ENCODE data around the gene METTL5. TPM values are rescaled to one million over a fixed set of nuclear protein-coding genes. Genes with fewer than 3 reads are reported as not detected.
"Not testable (repeated sequence)": the region's sequence is repeated elsewhere in the genome, so short reads cannot be mapped to it uniquely, and the experiment has no call there.

METTL5 gene
- 66.6 TPM for polyA plus RNA-seq (2013, experiment 1 of 2)
- 92.5 TPM for polyA plus RNA-seq (2013, experiment 2 of 2)

DNA sequence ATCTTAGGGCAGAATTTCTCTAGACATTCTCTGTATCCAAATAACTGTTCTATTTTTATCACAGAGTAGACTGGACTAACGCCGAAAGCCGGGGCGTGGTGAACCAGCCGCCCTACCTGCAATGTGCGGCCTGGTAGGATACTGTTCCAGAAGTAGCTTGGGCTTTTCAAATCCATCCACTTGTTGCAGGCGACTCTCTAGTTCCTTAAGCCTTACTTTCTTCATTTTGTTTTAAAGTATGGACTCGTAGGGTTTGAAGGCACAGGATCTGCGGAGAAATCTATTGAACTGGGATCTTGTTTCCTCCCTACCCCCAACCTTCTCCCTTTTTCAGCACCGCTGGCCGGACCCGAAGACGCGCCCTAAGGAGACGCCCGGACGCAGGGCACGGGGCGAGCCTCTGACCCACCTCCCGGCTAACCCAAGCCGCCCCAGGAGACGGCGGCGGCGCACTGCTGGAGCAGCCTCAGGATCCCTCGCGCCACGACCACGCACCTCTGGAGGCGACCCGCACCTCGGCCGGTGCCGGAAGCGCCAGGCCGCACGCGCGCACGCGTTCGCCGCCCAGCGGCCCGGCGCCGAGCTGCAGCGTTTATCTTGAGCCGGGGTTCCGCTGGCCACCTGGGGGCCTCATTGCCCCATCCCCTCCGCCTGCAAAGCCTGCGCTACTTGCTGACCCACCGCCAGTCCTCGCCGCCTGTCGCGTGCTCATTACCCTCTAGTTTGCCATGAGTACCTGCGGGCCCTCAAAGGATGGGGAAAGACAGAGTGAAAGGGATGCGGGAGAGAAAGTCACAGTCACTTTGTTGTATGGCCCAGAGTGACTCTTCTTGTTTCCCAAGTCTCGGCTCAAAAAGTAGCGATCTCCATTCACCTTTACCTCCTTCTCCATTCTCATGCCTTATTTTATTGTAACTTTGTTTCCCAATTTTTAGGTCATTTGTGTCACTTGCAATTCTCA is at the start of gene METTL5:
METTL5 (minus strand) TSS at position 533 of the 961 bp plus-strand sequence; CDS start at position 225, 308 bp downstream.
- Histone ChIP-seq H3K4me3 (ENCODE audit: low read length) (peak within 1 kb of the TSS; percentile 88), H3K9me3 (ENCODE audit: insufficient read depth, low read depth, low read length) (no peaks in the 10 kb centered on the region), H3K9ac (ENCODE audit: low read depth, low read length) (peak within 1 kb of the TSS; percentile 87), H3K36me3 (ENCODE audit: insufficient read depth, low read length) (peaks cover 17% of the 10 kb centered on the region; the same call in 1 of the 2 replicates), H3K27ac (ENCODE audit: low read depth, low read length) (peak within 1 kb of the TSS; percentile 56), H3K27me3 (ENCODE audit: insufficient read depth, low read length) (no peaks in the 10 kb centered on the region), H3K4me1 (ENCODE audit: insufficient read depth, low read length) (peaks cover 6% of the 10 kb centered on the region; the same call in 1 of the 2 replicates)
- 5% methylated on average over 61 of the region's 61 CpGs for WGBS

DNA sequence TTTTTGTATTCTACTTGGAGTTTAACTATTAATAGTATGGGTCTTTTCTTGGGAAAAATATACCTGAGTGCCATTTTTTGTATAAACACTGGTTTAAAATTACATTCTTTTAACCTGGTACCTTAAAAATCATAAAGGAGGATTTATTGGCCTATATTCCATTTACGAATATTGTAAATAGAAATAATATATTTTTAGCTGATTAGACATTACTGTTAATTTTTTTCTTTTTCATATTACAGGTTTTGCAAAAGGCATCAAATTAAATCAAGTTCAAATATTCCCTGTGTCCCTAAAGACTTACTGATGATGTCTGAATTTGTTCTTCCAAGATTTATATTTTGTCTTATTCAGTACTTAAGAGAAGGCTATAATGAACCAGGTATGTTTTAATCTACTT is 47.3 kb upstream of the METTL5 start:
- peaks cover 4% of the 10 kb centered on the region; the same call in 1 of the 2 replicates for H3K36me3 ChIP-seq (ENCODE audit: insufficient read depth, low read length)
- no CpG with 5 or more reads among the region's 1 CpG for WGBS

DNA sequence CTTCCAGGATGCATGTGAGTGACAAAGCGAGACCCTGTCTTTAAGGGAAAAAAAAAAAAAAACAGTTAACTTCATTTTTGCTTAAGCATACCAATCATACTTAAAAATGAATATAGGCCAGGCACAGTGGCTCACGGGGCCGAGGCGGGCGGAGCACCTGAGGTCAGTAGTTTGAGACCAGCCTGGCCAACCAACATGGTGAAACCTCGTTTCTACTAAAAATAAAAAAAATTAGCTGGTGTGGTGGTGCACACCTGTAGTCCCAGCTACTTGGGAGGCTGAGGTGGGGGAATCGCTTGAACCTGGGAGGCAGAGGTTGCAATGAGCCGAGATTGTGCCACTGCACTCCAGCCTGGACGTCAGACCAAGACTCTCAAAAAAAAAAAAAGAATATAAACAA is 46.7 kb upstream of the METTL5 start:
- H3K9ac ChIP-seq (ENCODE audit: low read depth, low read length); H3K27me3 ChIP-seq (ENCODE audit: insufficient read depth, low read length); H3K36me3 ChIP-seq (ENCODE audit: insufficient read depth, low read length); H3K9me3 ChIP-seq (ENCODE audit: insufficient read depth, low read depth, low read length); H3K27ac ChIP-seq (ENCODE audit: low read depth, low read length); H3K4me3 ChIP-seq (ENCODE audit: low read length): not testable (repeated sequence)
- H3K4me1 ChIP-seq (ENCODE audit: insufficient read depth, low read length) = peaks cover 17% of the 10 kb centered on the region
- WGBS = 89% methylated on average over 8 of the region's 9 CpGs

More for the DNA sequence above, 47.3 kb upstream of the METTL5 start:
- H3K9me3 ChIP-seq (ENCODE audit: insufficient read depth, low read depth, low read length) = no peaks in the 10 kb centered on the region
- no peak overlapping the region for H3K9ac ChIP-seq (ENCODE audit: low read depth, low read length)
- H3K27me3 ChIP-seq (ENCODE audit: insufficient read depth, low read length) = no peaks in the 10 kb centered on the region
- H3K4me3 ChIP-seq (ENCODE audit: low read length) = no peak overlapping the region
- peaks cover 17% of the 10 kb centered on the region for H3K4me1 ChIP-seq (ENCODE audit: insufficient read depth, low read length)
- H3K27ac ChIP-seq (ENCODE audit: low read depth, low read length) = no peak overlapping the region

DNA sequence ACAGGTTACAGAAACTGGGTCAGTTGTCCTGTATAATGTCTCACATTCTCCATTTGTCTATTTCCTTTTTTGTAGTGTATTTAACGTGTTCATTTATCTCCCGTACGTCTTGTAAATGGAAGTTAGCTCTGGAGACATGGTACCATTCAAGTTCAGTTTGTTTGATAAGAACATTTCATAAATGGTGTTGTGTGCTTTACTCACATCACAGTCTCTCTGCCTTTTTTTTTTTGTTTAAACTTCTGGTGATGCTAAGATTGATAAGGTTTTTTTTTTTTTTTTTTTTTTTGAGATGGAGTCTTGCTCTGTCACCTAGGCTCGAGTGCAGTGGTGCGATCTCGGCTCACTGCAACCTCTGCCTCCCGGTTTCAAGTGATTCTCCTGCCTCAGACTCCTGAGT is 44.2 kb upstream of the METTL5 start:
- Histone ChIP-seq H3K27me3 (ENCODE audit: insufficient read depth, low read length) (no peaks in the 10 kb centered on the region), H3K4me3 (ENCODE audit: low read length) (no peak overlapping the region), H3K27ac (ENCODE audit: low read depth, low read length) (no peak overlapping the region), H3K9me3 (ENCODE audit: insufficient read depth, low read depth, low read length) (no peaks in the 10 kb centered on the region), H3K4me1 (ENCODE audit: insufficient read depth, low read length) (peaks cover 17% of the 10 kb centered on the region), H3K36me3 (ENCODE audit: insufficient read depth, low read length) (no peaks in the 10 kb centered on the region), H3K9ac (ENCODE audit: low read depth, low read length) (no peak overlapping the region)
- WGBS = 93% methylated on average over 7 of the region's 7 CpGs

DNA sequence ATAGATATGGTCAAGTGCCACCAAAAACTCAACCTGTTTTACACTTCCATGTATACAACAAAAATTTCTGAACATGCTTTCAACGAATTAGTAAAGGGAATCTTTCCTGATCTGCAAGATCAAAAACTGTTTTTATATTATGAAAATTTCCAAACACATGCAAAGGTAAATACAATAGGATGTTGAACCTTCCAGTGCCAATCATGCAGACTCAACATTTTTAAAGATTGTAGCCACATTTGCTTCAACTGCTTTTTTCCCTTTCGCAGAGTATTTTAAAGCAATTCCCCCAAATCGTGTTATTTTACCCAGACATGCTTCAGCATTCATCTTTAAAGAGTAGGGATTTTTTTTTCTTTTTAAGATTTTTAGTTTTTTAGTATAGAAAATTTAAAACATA is 42.9 kb upstream of the METTL5 start:
- Histone ChIP-seq H3K27ac (ENCODE audit: low read depth, low read length) (no peak overlapping the region), H3K4me3 (ENCODE audit: low read length) (no peak overlapping the region), H3K27me3 (ENCODE audit: insufficient read depth, low read length) (no peaks in the 10 kb centered on the region), H3K4me1 (ENCODE audit: insufficient read depth, low read length) (peaks cover 27% of the 10 kb centered on the region), H3K36me3 (ENCODE audit: insufficient read depth, low read length) (no peaks in the 10 kb centered on the region), H3K9me3 (ENCODE audit: insufficient read depth, low read depth, low read length) (no peaks in the 10 kb centered on the region), H3K9ac (ENCODE audit: low read depth, low read length) (no peak overlapping the region)
- WGBS = 78% methylated on average over 3 of the region's 3 CpGs

DNA sequence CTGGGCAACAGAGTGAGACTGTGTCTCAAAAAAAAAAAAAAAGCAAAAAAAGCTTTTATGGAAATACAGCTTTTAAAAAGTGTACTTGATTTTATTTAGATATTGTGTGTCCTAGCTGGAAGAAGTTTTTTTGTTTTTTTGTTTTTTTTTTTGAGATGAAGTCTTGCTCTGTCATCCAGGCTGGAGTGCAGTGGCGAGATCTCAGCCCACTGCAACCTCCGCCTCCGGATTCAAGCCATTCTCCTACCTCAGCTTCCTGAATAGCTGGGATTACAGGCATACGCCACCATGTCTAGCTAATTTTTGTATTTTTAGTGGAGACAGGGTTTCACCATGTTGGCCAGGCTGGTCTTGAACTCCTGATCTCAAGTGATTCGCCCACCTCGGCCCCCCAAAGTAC is 41.5 kb upstream of the METTL5 start:
- not testable (repeated sequence) for H3K9ac ChIP-seq (ENCODE audit: low read depth, low read length); H3K4me3 ChIP-seq (ENCODE audit: low read length); H3K9me3 ChIP-seq (ENCODE audit: insufficient read depth, low read depth, low read length); H3K27ac ChIP-seq (ENCODE audit: low read depth, low read length); H3K36me3 ChIP-seq (ENCODE audit: insufficient read depth, low read length); H3K27me3 ChIP-seq (ENCODE audit: insufficient read depth, low read length)
- H3K4me1 ChIP-seq (ENCODE audit: insufficient read depth, low read length) = peaks cover 28% of the 10 kb centered on the region
- 97% methylated on average over 6 of the region's 6 CpGs for WGBS

DNA sequence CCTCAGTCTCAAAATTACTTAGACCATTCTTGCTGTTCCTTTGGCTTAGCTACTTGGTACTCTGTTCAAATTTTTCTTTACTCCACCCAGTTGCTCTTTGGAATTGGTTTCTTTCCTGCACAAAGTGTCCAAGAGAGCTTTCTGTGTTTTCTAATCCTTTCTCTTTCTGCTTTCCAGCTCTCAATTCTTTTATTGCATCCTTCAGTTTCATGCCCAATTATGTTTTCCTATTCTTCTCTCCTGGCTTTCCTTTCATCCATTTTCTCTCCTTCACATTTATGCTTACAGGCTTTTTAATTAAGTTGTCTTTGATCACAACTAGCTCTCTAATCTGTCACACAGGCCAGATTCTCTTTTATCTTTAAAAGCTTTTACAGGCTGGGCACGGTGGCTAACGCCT is 40.8 kb upstream of the METTL5 start:
- 96% methylated on average over 2 of the region's 2 CpGs for WGBS
- no peak overlapping the region for H3K27ac ChIP-seq (ENCODE audit: low read depth, low read length)
- H3K9ac ChIP-seq (ENCODE audit: low read depth, low read length) = no peak overlapping the region
- H3K4me1 ChIP-seq (ENCODE audit: insufficient read depth, low read length) = peaks cover 28% of the 10 kb centered on the region
- H3K4me3 ChIP-seq (ENCODE audit: low read length) = no peak overlapping the region
- no peaks in the 10 kb centered on the region for H3K9me3 ChIP-seq (ENCODE audit: insufficient read depth, low read depth, low read length)
- no peaks in the 10 kb centered on the region for H3K27me3 ChIP-seq (ENCODE audit: insufficient read depth, low read length)
- no peaks in the 10 kb centered on the region for H3K36me3 ChIP-seq (ENCODE audit: insufficient read depth, low read length)

DNA sequence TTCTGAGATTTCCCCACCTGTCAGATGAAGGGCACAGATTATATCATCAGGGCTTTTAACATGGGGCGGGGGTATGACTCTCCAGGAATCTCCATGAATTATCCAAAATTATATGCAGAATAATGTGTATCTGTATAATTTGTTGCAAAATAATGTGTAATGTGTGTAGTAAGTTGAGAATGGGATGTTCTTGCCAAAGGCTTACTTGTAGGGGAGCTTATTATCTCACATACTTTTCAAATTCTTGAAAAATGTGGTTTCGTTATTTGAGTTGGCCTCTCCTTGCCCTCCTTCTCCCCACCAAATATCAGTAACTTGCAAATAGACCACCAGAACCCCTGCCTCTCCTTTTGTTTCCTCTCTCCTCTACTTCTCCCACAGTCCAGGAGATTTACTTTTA is 38.1 kb upstream of the METTL5 start:
- H3K27ac ChIP-seq (ENCODE audit: low read depth, low read length) = no peak overlapping the region
- H3K36me3 ChIP-seq (ENCODE audit: insufficient read depth, low read length) = no peaks in the 10 kb centered on the region
- WGBS = 81% methylated on average over 2 of the region's 2 CpGs
- peaks cover 20% of the 10 kb centered on the region for H3K4me1 ChIP-seq (ENCODE audit: insufficient read depth, low read length)
- no peak overlapping the region for H3K9ac ChIP-seq (ENCODE audit: low read depth, low read length)
- H3K4me3 ChIP-seq (ENCODE audit: low read length) = no peak overlapping the region
- no peaks in the 10 kb centered on the region for H3K9me3 ChIP-seq (ENCODE audit: insufficient read depth, low read depth, low read length)
- no peaks in the 10 kb centered on the region for H3K27me3 ChIP-seq (ENCODE audit: insufficient read depth, low read length)

DNA sequence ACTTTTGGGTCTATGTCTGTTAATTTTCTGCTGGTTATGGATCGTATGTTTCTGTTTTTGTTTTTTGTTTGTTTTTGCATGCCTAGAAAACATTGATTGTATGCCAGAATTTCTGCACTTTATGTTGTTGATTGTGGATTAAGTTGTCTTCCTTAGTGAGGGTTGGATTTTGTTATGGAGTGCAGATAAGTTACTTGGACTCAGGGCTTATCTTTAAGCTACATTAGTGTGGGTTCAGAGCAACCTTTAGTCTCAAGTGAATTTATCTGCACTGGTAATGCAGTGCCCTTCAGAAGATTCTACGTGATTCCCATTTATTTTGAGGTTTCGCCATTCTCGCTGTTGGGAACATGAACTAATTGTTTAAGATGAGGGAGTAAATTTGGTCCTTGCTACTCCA is 35.4 kb upstream of the METTL5 start:
- no peak overlapping the region for H3K4me3 ChIP-seq (ENCODE audit: low read length)
- 96% methylated on average over 4 of the region's 4 CpGs for WGBS
- no peaks in the 10 kb centered on the region for H3K36me3 ChIP-seq (ENCODE audit: insufficient read depth, low read length)
- H3K27ac ChIP-seq (ENCODE audit: low read depth, low read length) = no peak overlapping the region
- no peaks in the 10 kb centered on the region for H3K9me3 ChIP-seq (ENCODE audit: insufficient read depth, low read depth, low read length)
- no peaks in the 10 kb centered on the region for H3K27me3 ChIP-seq (ENCODE audit: insufficient read depth, low read length)
- peaks cover 12% of the 10 kb centered on the region for H3K4me1 ChIP-seq (ENCODE audit: insufficient read depth, low read length)
- no peak overlapping the region for H3K9ac ChIP-seq (ENCODE audit: low read depth, low read length)

DNA sequence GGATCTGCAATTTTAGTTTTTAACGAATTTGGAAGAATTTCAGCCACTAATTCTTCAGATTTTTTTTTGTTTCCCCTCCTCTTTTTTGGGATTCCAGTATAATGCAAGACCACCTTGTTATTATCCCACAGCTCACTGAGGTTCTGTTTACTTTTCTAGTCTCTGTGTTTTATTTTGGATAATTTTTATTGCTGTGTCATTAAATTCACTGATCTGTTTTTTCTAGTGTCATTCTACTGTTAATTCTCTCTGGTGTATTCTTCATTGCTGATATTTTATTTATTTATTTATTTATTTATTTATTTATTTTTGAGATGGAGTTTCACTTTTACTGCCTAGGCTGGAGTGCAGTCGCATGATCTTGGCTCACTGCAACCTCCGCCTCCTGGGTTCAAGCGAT is 34.7 kb upstream of the METTL5 start:
- Histone ChIP-seq H3K27ac (ENCODE audit: low read depth, low read length) (no peak overlapping the region), H3K4me3 (ENCODE audit: low read length) (no peak overlapping the region), H3K9me3 (ENCODE audit: insufficient read depth, low read depth, low read length) (no peaks in the 10 kb centered on the region), H3K27me3 (ENCODE audit: insufficient read depth, low read length) (no peaks in the 10 kb centered on the region), H3K4me1 (ENCODE audit: insufficient read depth, low read length) (peaks cover 16% of the 10 kb centered on the region), H3K36me3 (ENCODE audit: insufficient read depth, low read length) (no peaks in the 10 kb centered on the region; the same call in 1 of the 2 replicates), H3K9ac (ENCODE audit: low read depth, low read length) (no peak overlapping the region)
- 94% methylated on average over 4 of the region's 4 CpGs for WGBS

DNA sequence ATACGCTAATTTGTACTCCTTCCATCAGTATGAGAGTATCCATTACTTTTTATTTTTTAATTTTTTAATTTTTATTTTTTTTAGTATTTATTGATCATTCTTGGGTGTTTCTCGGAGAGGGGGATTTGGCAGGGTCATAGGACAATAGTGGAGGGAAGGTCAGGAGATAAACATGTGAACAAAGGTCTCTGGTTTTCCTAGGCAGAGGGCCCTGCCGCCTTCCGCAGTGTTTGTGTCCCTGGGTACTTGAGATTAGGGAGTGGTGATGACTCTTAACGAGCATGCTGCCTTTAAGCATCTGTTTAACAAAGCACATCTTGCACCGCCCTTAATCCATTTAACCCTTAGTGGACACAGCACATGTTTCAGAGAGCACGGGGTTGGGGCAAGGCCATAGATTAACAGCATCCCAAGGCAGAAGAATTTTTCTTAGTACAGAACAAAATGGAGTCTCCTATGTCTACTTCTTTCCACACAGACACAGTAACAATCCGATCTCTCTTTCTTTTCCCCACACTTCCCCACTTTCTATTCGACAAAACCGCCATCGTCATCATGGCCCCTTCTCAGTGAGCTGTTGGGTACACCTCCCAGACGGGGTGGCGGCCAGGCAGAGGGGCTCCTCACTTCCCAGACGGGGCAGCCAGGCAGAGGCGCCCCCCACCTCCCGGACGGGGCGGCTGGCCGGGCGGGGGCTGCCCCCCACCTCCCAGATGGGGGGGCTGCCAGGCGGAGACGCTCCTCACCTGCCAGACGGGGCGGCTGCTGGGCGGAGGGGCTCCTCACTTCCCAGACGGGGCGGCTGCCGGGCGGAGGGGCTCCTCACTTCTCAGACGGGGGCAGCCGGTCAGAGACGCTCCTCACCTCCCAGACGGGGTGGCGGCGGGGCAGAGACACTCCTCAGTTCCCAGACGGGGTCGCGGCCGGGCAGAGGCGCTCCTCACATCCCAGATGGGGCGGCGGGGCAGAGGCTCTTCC is 30.9 kb upstream of the METTL5 start:
- not testable (repeated sequence) for H3K9ac ChIP-seq (ENCODE audit: low read depth, low read length); H3K27me3 ChIP-seq (ENCODE audit: insufficient read depth, low read length); H3K27ac ChIP-seq (ENCODE audit: low read depth, low read length); H3K4me1 ChIP-seq (ENCODE audit: insufficient read depth, low read length); H3K36me3 ChIP-seq (ENCODE audit: insufficient read depth, low read length); H3K9me3 ChIP-seq (ENCODE audit: insufficient read depth, low read depth, low read length); H3K4me3 ChIP-seq (ENCODE audit: low read length)
- WGBS = 93% methylated on average over 39 of the region's 42 CpGs

Data from HUES64 (cell line).